A549 (cell line): ENCODE results near the gene VWA5B2. TPM values are rescaled to one million over a fixed set of nuclear protein-coding genes. Genes with fewer than 3 reads are reported as not detected.

Source experiments
- ATAC-seq, 2 experiments: fragments of 200-7000 bp in 1 of 2; fragments of >200 bp in 1 of 2; cut with Nextera tagmentation in 1 of 2; cut with Tn5 transposase in 1 of 2; 3 replicates each; pipeline versions ENCODE4 v1.8.0 to v1.9.1; 2018 to 2020; ENCODE audit warnings: mild to moderate bottlenecking in 1 of 2, moderate library complexity in 1 of 2
- CTCF ChIA-PET: fragments of 300-600 bp; sonication (Branson Sonifier 250); formaldehyde crosslinking; extraction: SDS; loops from one replicate; lab custom pipeline; 2021; ENCODE audit warnings: antibody characterized with exemption, inconsistent platforms; lab: Yijun Ruan, JAX
- POLR2A ChIA-PET: fragments of 350-600 bp; formaldehyde crosslinking; extraction: SDS; loops from one replicate; lab custom pipeline; 2021; ENCODE audit warnings: antibody characterized with exemption, inconsistent platforms; lab: Yijun Ruan, JAX
- DNase-seq, 2 experiments: peaks; one replicate each; pipeline versions ENCODE4 v3.0.0 to v3.0.0-alpha.2; 2011 to 2016; ENCODE audit warnings: low read depth in 1 of 2, low spot score in 1 of 2
- FAIRE-seq: peaks from 2 replicates; lab custom pipeline; 2011; peaks lifted over from hg19 to GRCh38; lab: Jason Lieb, UNC
- H3K27ac ChIP-seq, 2 experiments: fragments of >200 bp; sonication (Bioruptor Twin); formaldehyde crosslinking; 3 replicates each; pipeline ENCODE4 v1.5.1; 2016 to 2017
- H3K4me1 ChIP-seq: fragments of >200 bp; sonication (Bioruptor Twin); formaldehyde crosslinking; 3 replicates; pipeline ENCODE4 v1.6.1; 2016
- H3K4me2 ChIP-seq: fragments of >200 bp; sonication (Bioruptor Twin); formaldehyde crosslinking; 3 replicates; pipeline ENCODE4 v1.6.1; 2016
- H3K4me3 ChIP-seq: fragments of >200 bp; sonication (Bioruptor Twin); formaldehyde crosslinking; 3 replicates; pipeline ENCODE4 v1.5.1; 2016
- H3K9me3 ChIP-seq: fragments of >200 bp; sonication (Bioruptor Twin); formaldehyde crosslinking; 3 replicates; pipeline ENCODE4 v1.6.1; 2016
- BHLHE40 ChIP-seq: IDR thresholded peaks from 2 replicates; pipeline ENCODE4 v1.6.1; 2012; ENCODE audit warnings: low read depth, low read length, inconsistent platforms
- CBX8 ChIP-seq: fragments of 200-600 bp; sonication (generic); IDR thresholded peaks from 2 replicates; pipeline ENCODE4 v1.6.1; 2016
- CHD2 ChIP-seq: fragments of 150-350 bp; IDR thresholded peaks from 2 replicates; pipeline ENCODE4 v1.6.1; 2014; ENCODE audit warnings: low read length; ENCODE audit not compliant: partially characterized antibody
- CHD4 ChIP-seq: fragments of 200-600 bp; sonication (generic); IDR thresholded peaks from 2 replicates; pipeline ENCODE4 v1.6.1; 2016; ENCODE audit warnings: antibody characterized with exemption, mild to moderate bottlenecking, borderline replicate concordance
- EHMT2 ChIP-seq: fragments of 200-600 bp; sonication (generic); IDR thresholded peaks from 2 replicates; pipeline ENCODE4 v1.6.1; 2016; ENCODE audit warnings: antibody characterized with exemption, low read depth, mild to moderate bottlenecking, moderate library complexity
- ESRRA ChIP-seq: fragments of 150-350 bp; IDR thresholded peaks from 2 replicates; pipeline ENCODE4 v1.6.1; 2014; ENCODE audit warnings: mild to moderate bottlenecking, low read length, borderline replicate concordance
- FOXS1 ChIP-seq: fragments of 250-450 bp; sonication (Bioruptor Pico); IDR thresholded peaks from 2 replicates; pipeline ENCODE4 v1.5.0; 2020; ENCODE audit warnings: mild to moderate bottlenecking, moderate library complexity
- GATA3 ChIP-seq: IDR thresholded peaks from 2 replicates; pipeline ENCODE4 v1.6.1; 2012; ENCODE audit warnings: borderline replicate concordance
- HDAC2 ChIP-seq: fragments of 200-600 bp; sonication (generic); IDR thresholded peaks from 2 replicates; pipeline ENCODE4 v1.6.1; 2016
- HOXA7 ChIP-seq: fragments of 250-450 bp; sonication (Bioruptor Pico); IDR thresholded peaks from 2 replicates; pipeline ENCODE4 v1.5.0; 2020; ENCODE audit warnings: mild to moderate bottlenecking, moderate library complexity
- HOXB13 ChIP-seq: fragments of 250-450 bp; sonication (Bioruptor Pico); IDR thresholded peaks from 2 replicates; pipeline ENCODE4 v1.5.0; 2020; ENCODE audit warnings: low read depth, mild to moderate bottlenecking, moderate library complexity
- HOXB5 ChIP-seq: fragments of 250-450 bp; sonication (Bioruptor Pico); IDR thresholded peaks from 2 replicates; pipeline ENCODE4 v1.5.0; 2020; ENCODE audit warnings: mild to moderate bottlenecking, moderate library complexity
- JUNB ChIP-seq: fragments of >200 bp; sonication (Bioruptor Twin); formaldehyde crosslinking; IDR thresholded peaks from 2 replicates; pipeline ENCODE4 v1.6.1; 2016
- MAX ChIP-seq: IDR thresholded peaks from 2 replicates; pipeline ENCODE4 v1.6.1; 2012
- MYC ChIP-seq: IDR thresholded peaks from 2 replicates; pipeline ENCODE4 v1.6.1; 2012; ENCODE audit warnings: mild to moderate bottlenecking, inconsistent platforms, low read length, improper control_type of control experiment, borderline replicate concordance
- PBX3 ChIP-seq: IDR thresholded peaks from 2 replicates; pipeline ENCODE4 v1.6.1; 2012
- POLR2A ChIP-seq: IDR thresholded peaks from 2 replicates; pipeline ENCODE4 v1.6.1; 2012; ENCODE audit warnings: mild to moderate bottlenecking, low read length
- POLR2AphosphoS2 ChIP-seq: conservative IDR thresholded peaks from 2 replicates; pipeline ENCODE4 v1.6.1; 2012; ENCODE audit warnings: low read length, improper control_type of control experiment, inconsistent platforms
- RAD21 ChIP-seq, 2 experiments: fragments of >200 bp in 1 of 2; sonication (Bioruptor Twin) in 1 of 2; formaldehyde crosslinking in 1 of 2; IDR thresholded peaks in 1 of 2; conservative IDR thresholded peaks in 1 of 2; 2 replicates in 1 of 2; 3 replicates in 1 of 2; pipeline ENCODE4 v1.6.1; 2012 to 2018; ENCODE audit warnings: inconsistent platforms in 1 of 2
- RARB ChIP-seq: fragments of 250-450 bp; sonication (Bioruptor Pico); IDR thresholded peaks from 2 replicates; pipeline ENCODE4 v1.8.0; 2021; ENCODE audit warnings: mild to moderate bottlenecking, moderate library complexity
- REST ChIP-seq: fragments of 200-600 bp; sonication (generic); IDR thresholded peaks from 2 replicates; pipeline ENCODE4 v1.6.1; 2016; ENCODE audit warnings: antibody characterized with exemption, mild to moderate bottlenecking, moderate library complexity
- SMC3 ChIP-seq: fragments of >200 bp; sonication (Bioruptor Twin); formaldehyde crosslinking; IDR thresholded peaks from 3 replicates; pipeline ENCODE4 v1.6.1; 2018; ENCODE audit warnings: inconsistent platforms
- TP53 ChIP-seq: fragments of 250-450 bp; sonication (Bioruptor Pico); IDR thresholded peaks from 2 replicates; pipeline ENCODE4 v1.5.0; 2021; ENCODE audit warnings: mild to moderate bottlenecking, moderate library complexity
- USF2 ChIP-seq: fragments of 450-650 bp; IDR thresholded peaks from 2 replicates; pipeline ENCODE4 v1.6.1; 2014; ENCODE audit warnings: antibody characterized with exemption
- ZSCAN20 ChIP-seq: fragments of 250-450 bp; sonication (Bioruptor Pico); IDR thresholded peaks from 2 replicates; pipeline ENCODE4 v1.8.0; 2022; ENCODE audit warnings: mild to moderate bottlenecking, moderate library complexity
- WGBS: methylation state at CpG from one replicate; pipeline ENCODE4 v1.1.6; 2017; ENCODE audit errors: missing lambda C conversion rate; 5-methylcytosine and 5-hydroxymethylcytosine counted together
- polyA plus RNA-seq, 4 experiments: library from polyadenylated mRNA; depleted of rRNA in 3 of 4; stranded (reverse); fragments of >200 nt; fragmentation: RNase III in 1 of 4; extraction: RNeasy Plus Mini Kit Qiagen cat#74134 plus additional on column Dnase treatment in 1 of 4; gene quantifications; 2 replicates in 3 of 4; 3 replicates in 1 of 4; pipeline ENCODE4 v1.2.3, GENCODE V29; 2011 to 2017

The VWA5B2 gene
- polyA plus RNA-seq, 2 of the 4 experiments (the other 2 are of a cell fraction): 0.37 to 0.48 TPM

GRCh38 chr3:184236033-184236410, 6.6 kb downstream of the VWA5B2 start:
- DNase-seq (no peak), ATAC-seq (no peak)
- no peak overlapping the region for H3K4me2 ChIP-seq
- ChIA-PET POLR2A (no interaction called here), CTCF (interaction anchor here (0.8 to 5.3 kb wide), 3 partner anchors 8 to 53 kb away, joined by 3 to 44 read pairs (median 19); partner anchors contain the start of genes EEF1AKMT4 and VWA5B2)
- no peaks in the 10 kb centered on the region for H3K9me3 ChIP-seq
- peaks cover 7% of the 10 kb centered on the region; the same call in 2 of the 3 replicates for H3K4me1 ChIP-seq
- no peak overlapping the region for H3K4me3 ChIP-seq
- TF ChIP-seq GATA3 (no peak), EHMT2 (no peak), BHLHE40 (no peak), FOXS1 (no peak)
- TF ChIP-seq, all 56 proteins: peak for 0
- no CpG with 5 or more reads among the region's 14 CpGs for WGBS
- no peak for FAIRE-seq
- no peak overlapping the region for H3K27ac ChIP-seq

- peaks cover 7% of the 10 kb centered on the region; the same call in 2 of the 3 replicates for H3K4me1 ChIP-seq
- CTCF ChIA-PET: interaction anchor here (0.8 to 5.3 kb wide), 4 partner anchors 8 to 341 kb away, joined by 3 to 44 read pairs (median 12); partner anchors contain the start of genes EEF1AKMT4 and VWA5B2
- TF ChIP-seq ZSCAN20 (CRISPR knock-in tag): no peak
- no peak for TF ChIP-seq USF2
- no peak for TF ChIP-seq POLR2A
- TF ChIP-seq CHD4: no peak
- no peak for TF ChIP-seq MAX
- no peak for TF ChIP-seq HDAC2
- TF ChIP-seq, all 56 proteins: peak for 0
- no peak for FAIRE-seq
- no peak overlapping the region for H3K27ac ChIP-seq
- H3K4me3 ChIP-seq: no peak overlapping the region
- DNase-seq: no peak
- WGBS: 65% methylated on average over 3 of the region's 3 CpGs
- no peaks in the 10 kb centered on the region for H3K9me3 ChIP-seq
- no peak overlapping the region for H3K4me2 ChIP-seq
- POLR2A ChIA-PET: no interaction called here
- no peak for ATAC-seq
Observed at GRCh38 chr3:184236636-184237035, 7.3 kb downstream of the VWA5B2 start.

- FAIRE-seq (no peak), DNase-seq (no peak), ATAC-seq (no peak)
- Histone ChIP-seq H3K27ac (no peak overlapping the region), H3K4me3 (no peak overlapping the region), H3K4me2 (no peak overlapping the region), H3K9me3 (no peaks in the 10 kb centered on the region), H3K4me1 (peaks cover 7% of the 10 kb centered on the region; the same call in 2 of the 3 replicates)
- WGBS: 75% methylated on average over 1 of the region's 7 CpGs
- no peak for TF ChIP-seq CHD2
- TF ChIP-seq HOXB13 (CRISPR knock-in tag): no peak
- POLR2A ChIA-PET: no interaction called here
- CTCF ChIA-PET: interaction anchor here (0.7 to 5.3 kb wide), 4 partner anchors 9 to 341 kb away, joined by 3 to 44 read pairs (median 12); partner anchors contain the start of genes EEF1AKMT4 and VWA5B2
Observed at GRCh38 chr3:184237211-184237610, 7.8 kb downstream of the VWA5B2 start.

- 81% methylated on average over 1 of the region's 1 CpG for WGBS
- ChIA-PET POLR2A (no interaction called here), CTCF (interaction anchor here (0.7 to 5.3 kb wide), 3 partner anchors 9 to 51 kb away, joined by 3 to 44 read pairs (median 19); partner anchors contain the start of genes EEF1AKMT4 and VWA5B2)
- H3K4me1 ChIP-seq: peaks cover 7% of the 10 kb centered on the region; the same call in 2 of the 3 replicates
- FAIRE-seq (no peak), DNase-seq (no peak), ATAC-seq (no peak)
- no peak overlapping the region for H3K4me2 ChIP-seq
- TF ChIP-seq ESRRA (no peak), MYC (no peak), PBX3 (no peak), GATA3 (no peak), RARB (CRISPR knock-in tag) (no peak), TP53 (CRISPR knock-in tag) (no peak), CBX8 (no peak), HOXB13 (CRISPR knock-in tag) (no peak), HOXA7 (CRISPR knock-in tag) (no peak), RAD21 (conservative IDR thresholded peaks at IDR 0.05 in 1 of 2, IDR thresholded peaks at IDR 0.05 in 1 of 2) (no peak), HOXB5 (CRISPR knock-in tag) (no peak), CHD4 (no peak), JUNB (no peak), CHD2 (no peak), POLR2AphosphoS2 (no peak), SMC3 (no peak), REST (no peak)
- no peak overlapping the region for H3K4me3 ChIP-seq
- no peak overlapping the region for H3K27ac ChIP-seq
- H3K9me3 ChIP-seq: no peaks in the 10 kb centered on the region
Observed at GRCh38 chr3:184237807-184238206, 8.4 kb downstream of the VWA5B2 start.
